SK-N-SH (cell line): ENCODE results near the gene CDK6. TPM values are rescaled to one million over a fixed set of nuclear protein-coding genes. Genes with fewer than 3 reads are reported as not detected.
A peak's percentile ranks its signal among the peaks of the same experiment; 100 is the strongest.

Experiments
- CTCF ChIA-PET: fragments of 300-600, 350-600 bp; formaldehyde crosslinking; extraction: SDS; loops from one replicate; lab custom pipeline; 2021; lab: Yijun Ruan, JAX
- POLR2A ChIA-PET: fragments of 350-600 bp; sonication (Branson Sonifier 250); formaldehyde crosslinking; extraction: SDS; loops from one replicate; lab custom pipeline; 2020; ENCODE audit warnings: antibody characterized with exemption, inconsistent platforms; lab: Yijun Ruan, JAX
- DNase-seq: peaks from one replicate; pipeline ENCODE4 v3.0.0; 2012
- H2AFZ ChIP-seq: fragments of 200-600 bp; sonication (generic); 2 replicates; pipeline ENCODE4 v1.8.1; 2016; ENCODE audit warnings: antibody characterized with exemption, mild to moderate bottlenecking, low read depth
- H3F3A ChIP-seq: fragments of 200-600 bp; sonication (generic); replicated peaks from 2 replicates; pipeline ENCODE3; 2016; ENCODE audit warnings: antibody characterized with exemption, mild to moderate bottlenecking; ENCODE audit not compliant: insufficient read depth
- H3K27ac ChIP-seq, 2 experiments: fragments of 200-500 bp in 1 of 2; fragments of 200-600 bp in 1 of 2; sonication (Bioruptor generic) in 1 of 2; sonication (generic), shearing (Covaris generic) in 1 of 2; 2 replicates each; pipeline versions ENCODE4 v1.5.1 to v1.6.1; 2014 to 2016; ENCODE audit warnings: low read depth in 2 of 2, inconsistent platforms in 1 of 2, low read length in 1 of 2, mild to moderate bottlenecking in 1 of 2, mixed read lengths in 1 of 2
- H3K27me3 ChIP-seq: fragments of 200-600 bp; sonication (generic), shearing (Covaris generic); 2 replicates; pipeline ENCODE4 v1.6.1; 2016; ENCODE audit warnings: mixed run types; ENCODE audit not compliant: insufficient read depth
- H3K36me3 ChIP-seq, 2 experiments: fragments of 200-500 bp in 1 of 2; fragments of 200-600 bp in 1 of 2; sonication (Bioruptor generic) in 1 of 2; sonication (generic) in 1 of 2; replicated peaks in 1 of 2; 2 replicates each; pipeline versions ENCODE3 to v1.5.1; 2014 to 2016; ENCODE audit warnings: low read length in 1 of 2, mild to moderate bottlenecking in 1 of 2; ENCODE audit not compliant: insufficient read depth in 2 of 2, control insufficient read depth in 1 of 2
- H3K4me1 ChIP-seq, 2 experiments: fragments of 200-500 bp in 1 of 2; fragments of 200-600 bp in 1 of 2; sonication (Bioruptor generic) in 1 of 2; sonication (generic), shearing (Covaris generic) in 1 of 2; 2 replicates each; pipeline versions ENCODE4 v1.5.1 to v1.6.1; 2014 to 2016; ENCODE audit warnings: low read depth in 1 of 2, low read length in 1 of 2, mixed run types in 1 of 2; ENCODE audit not compliant: insufficient read depth in 2 of 2, control insufficient read depth in 1 of 2
- H3K4me2 ChIP-seq: fragments of 200-600 bp; sonication (generic), shearing (Covaris generic); 2 replicates; pipeline ENCODE4 v1.6.1; 2017; ENCODE audit warnings: mixed run types
- H3K4me3 ChIP-seq, 2 experiments: fragments of 200-500 bp in 1 of 2; fragments of 200-600 bp in 1 of 2; sonication (Bioruptor generic) in 1 of 2; sonication (generic), shearing (Covaris generic) in 1 of 2; 2 replicates each; pipeline versions ENCODE4 v1.5.1 to v1.8.1; 2014 to 2016; ENCODE audit warnings: low read depth in 2 of 2, inconsistent platforms in 1 of 2, low read length in 1 of 2, mild to moderate bottlenecking in 1 of 2, mixed read lengths in 1 of 2, moderate library complexity in 1 of 2
- H3K79me2 ChIP-seq: fragments of 200-600 bp; sonication (generic); 2 replicates; pipeline ENCODE4 v1.8.1; 2017; ENCODE audit warnings: mild to moderate bottlenecking; ENCODE audit not compliant: insufficient read depth
- H3K9ac ChIP-seq: fragments of 200-600 bp; sonication (generic); 2 replicates; pipeline ENCODE4 v1.6.1; 2017; ENCODE audit warnings: mixed run types
- H3K9me2 ChIP-seq: fragments of 200-600 bp; sonication (generic); 2 replicates; pipeline ENCODE4 v1.6.1; 2017; ENCODE audit warnings: mixed run types
- H3K9me3 ChIP-seq: fragments of 200-600 bp; sonication (generic); 2 replicates; pipeline ENCODE4 v1.6.1; 2017; ENCODE audit warnings: mixed run types, mild to moderate bottlenecking, moderate library complexity
- H4K20me1 ChIP-seq: fragments of 200-600 bp; sonication (generic); 2 replicates; pipeline ENCODE4 v1.6.1; 2017; ENCODE audit warnings: mild to moderate bottlenecking, mixed run types; ENCODE audit not compliant: insufficient read depth
- CHD2 ChIP-seq: fragments of 150-350 bp; IDR thresholded peaks from 2 replicates; pipeline ENCODE4 v1.6.1; 2018; ENCODE audit warnings: low read length; ENCODE audit not compliant: partially characterized antibody
- ELF1 ChIP-seq: IDR thresholded peaks from 2 replicates; pipeline ENCODE4 v1.4.0; 2012
- EP300 ChIP-seq, 2 experiments: IDR thresholded peaks; 2 replicates each; pipeline versions ENCODE4 v1.4.0 to v1.6.1; 2012; ENCODE audit warnings: borderline replicate concordance in 1 of 2, low read depth in 1 of 2, low read length in 1 of 2
- FOXJ3 ChIP-seq: sonication (generic); formaldehyde crosslinking; IDR thresholded peaks from 2 replicates; pipeline ENCODE4 v1.5.1; 2020; ENCODE audit warnings: mild to moderate bottlenecking, missing genetic modification reagents
- FOXM1 ChIP-seq: IDR thresholded peaks from 2 replicates; pipeline ENCODE4 v1.4.0; 2012; ENCODE audit warnings: low read depth, mild to moderate bottlenecking
- GABPA ChIP-seq: IDR thresholded peaks from 2 replicates; pipeline ENCODE4 v1.4.0; 2012; ENCODE audit warnings: low read depth, mild to moderate bottlenecking
- GATA2 ChIP-seq: sonication (generic); formaldehyde crosslinking; IDR thresholded peaks from 2 replicates; pipeline ENCODE4 v1.5.0; 2020; ENCODE audit warnings: mild to moderate bottlenecking, missing genetic modification reagents
- IRF3 ChIP-seq: fragments of 150-350 bp; IDR thresholded peaks from 2 replicates; pipeline ENCODE4 v1.6.1; 2016; ENCODE audit warnings: mild to moderate bottlenecking, low read depth, low read length
- MAX ChIP-seq: IDR thresholded peaks from 2 replicates; pipeline ENCODE4 v1.4.0; 2012; ENCODE audit warnings: low read depth
- NFIC ChIP-seq: IDR thresholded peaks from 2 replicates; pipeline ENCODE4 v1.4.0; 2012; ENCODE audit warnings: borderline replicate concordance
- NRF1 ChIP-seq: IDR thresholded peaks from 2 replicates; pipeline ENCODE4 v1.6.1; 2012; ENCODE audit warnings: low read depth, mild to moderate bottlenecking, low read length
- RAD21 ChIP-seq: IDR thresholded peaks from 2 replicates; pipeline ENCODE4 v1.6.1; 2012; ENCODE audit warnings: mild to moderate bottlenecking, low read length
- RCOR1 ChIP-seq: fragments of 150-350 bp; IDR thresholded peaks from 2 replicates; pipeline ENCODE4 v1.6.1; 2017; ENCODE audit warnings: antibody characterized with exemption, low read length
- REST ChIP-seq: IDR thresholded peaks from 2 replicates; pipeline ENCODE4 v1.6.1; 2012; ENCODE audit warnings: mild to moderate bottlenecking, low read depth, low read length, moderate library complexity
- RXRA ChIP-seq: IDR thresholded peaks from 2 replicates; pipeline ENCODE4 v1.4.0; 2012; ENCODE audit warnings: low read depth, mild to moderate bottlenecking, borderline replicate concordance
- SIN3A ChIP-seq: IDR thresholded peaks from 2 replicates; pipeline ENCODE4 v1.6.1; 2012; ENCODE audit warnings: low read depth, mild to moderate bottlenecking, low read length, moderate library complexity, borderline replicate concordance
- SMC3 ChIP-seq: IDR thresholded peaks from 2 replicates; pipeline ENCODE4 v1.6.1; 2012; ENCODE audit warnings: low read depth, low read length, improper control_type of control experiment
- TAF1 ChIP-seq: IDR thresholded peaks from 2 replicates; pipeline ENCODE4 v1.6.1; 2012; ENCODE audit warnings: low read depth, mild to moderate bottlenecking, low read length, moderate library complexity, borderline replicate concordance
- TCF12 ChIP-seq: IDR thresholded peaks from 2 replicates; pipeline ENCODE4 v1.4.0; 2012
- USF1 ChIP-seq: IDR thresholded peaks from 2 replicates; pipeline ENCODE4 v1.4.0; 2012; ENCODE audit warnings: low read depth, borderline replicate concordance
- USF2 ChIP-seq: fragments of 150-350 bp; IDR thresholded peaks from 2 replicates; pipeline ENCODE4 v1.6.1; 2017; ENCODE audit warnings: antibody characterized with exemption, low read length, low read depth, borderline replicate concordance
- WGBS: methylation state at CpG from one replicate; pipeline ENCODE4 v1.1.6; 2017; ENCODE audit warnings: low lambda C conversion rate; 5-methylcytosine and 5-hydroxymethylcytosine counted together
- polyA plus RNA-seq, 3 experiments: library from polyadenylated mRNA; depleted of rRNA; stranded (reverse); fragments of >200 nt; gene quantifications; 2 replicates each; pipeline ENCODE4 v1.2.3, GENCODE V29; 2012

The CDK6 gene
- polyA plus RNA-seq, 1 of the 3 experiments (the other 2 are of a cell fraction) = 30.3 TPM

- TF ChIP-seq CHD2 (no peak), NFIC (no peak), IRF3 (no peak), USF1 (no peak), FOXM1 (no peak), USF2 (no peak), MAX (no peak), TCF12 (no peak), EP300 (IDR thresholded peaks at IDR 0.05; ENCODE audit: borderline replicate concordance in 1 of 2, low read depth in 1 of 2, low read length in 1 of 2) (no peak), GATA2 (CRISPR knock-in tag) (no peak), RXRA (no peak)
- TF ChIP-seq, all 33 proteins: peak for 0
- Histone ChIP-seq H3K9ac (no peak overlapping the region), H3K9me3 (no peaks in the 10 kb centered on the region), H2AFZ (no peak overlapping the region), H3K4me3 (no peak overlapping the region), H3K27ac (peak overlapping the region in 1 of 2 experiments; percentile 70; a peak in 1 of 4 replicates), H3K79me2 (peaks cover 97% of the 10 kb centered on the region), H3K36me3 (peaks cover 5 to 26% of the 10 kb centered on the region in 2 experiments), H3K9me2 (no peaks in the 10 kb centered on the region), H3K27me3 (no peaks in the 10 kb centered on the region), H3F3A (peaks cover 54% of the 10 kb centered on the region), H3K4me2 (no peak overlapping the region), H4K20me1 (no peaks in the 10 kb centered on the region), H3K4me1 (peaks cover 19 to 47% of the 10 kb centered on the region in 2 experiments)
- no peak for DNase-seq
- POLR2A ChIA-PET = no interaction called here
- WGBS = 100% methylated on average over 1 of the region's 1 CpG
- CTCF ChIA-PET = interaction anchor here (0.6 to 1.2 kb wide), 4 partner anchors 16 to 67 kb away, joined by 3 to 4 read pairs (median 4); no protein-coding TSS in a partner anchor
Measured at GRCh38 chr7:92737706-92738105, 98.7 kb downstream of the CDK6 start.

GRCh38 chr7:92736870-92737269 is 99.5 kb downstream of the CDK6 start:
- H3F3A ChIP-seq = peaks cover 54% of the 10 kb centered on the region
- no peak for DNase-seq
- no peak overlapping the region for H3K4me3 ChIP-seq
- no peaks in the 10 kb centered on the region for H3K9me3 ChIP-seq
- peaks cover 5 to 24% of the 10 kb centered on the region in 2 experiments for H3K36me3 ChIP-seq
- H3K9me2 ChIP-seq = no peaks in the 10 kb centered on the region
- H4K20me1 ChIP-seq = no peaks in the 10 kb centered on the region
- H3K27me3 ChIP-seq = no peaks in the 10 kb centered on the region
- WGBS = 97% methylated on average over 3 of the region's 3 CpGs
- peak overlapping the region in 1 of 2 experiments; percentile 70; a peak in 2 of 4 replicates for H3K27ac ChIP-seq
- no peak overlapping the region for H3K9ac ChIP-seq
- POLR2A ChIA-PET = no interaction called here
- H3K4me1 ChIP-seq = peaks cover 19 to 50% of the 10 kb centered on the region in 2 experiments
- H3K79me2 ChIP-seq = peaks cover 97% of the 10 kb centered on the region
- H3K4me2 ChIP-seq = no peak overlapping the region
- CTCF ChIA-PET = interaction anchor here (1.0 to 2.8 kb wide), 4 partner anchors 11 to 96 kb away, joined by 3 to 9 read pairs (median 4); no protein-coding TSS in a partner anchor
- no peak overlapping the region for H2AFZ ChIP-seq
- TF ChIP-seq FOXM1 (no peak), SIN3A (no peak), SMC3 (no peak), MAX (no peak), CHD2 (no peak), REST (no peak), TAF1 (no peak), GATA2 (CRISPR knock-in tag) (no peak), RAD21 (no peak), ELF1 (no peak), FOXJ3 (CRISPR knock-in tag) (no peak), NRF1 (no peak), RCOR1 (no peak), GABPA (no peak)
